ENCODE measurements around the gene HTR2A. TPM values are rescaled to one million over a fixed set of nuclear protein-coding genes. Genes with fewer than 3 reads are reported as not detected.

Gene HTR2A
- total RNA-seq = not detected

DNA sequence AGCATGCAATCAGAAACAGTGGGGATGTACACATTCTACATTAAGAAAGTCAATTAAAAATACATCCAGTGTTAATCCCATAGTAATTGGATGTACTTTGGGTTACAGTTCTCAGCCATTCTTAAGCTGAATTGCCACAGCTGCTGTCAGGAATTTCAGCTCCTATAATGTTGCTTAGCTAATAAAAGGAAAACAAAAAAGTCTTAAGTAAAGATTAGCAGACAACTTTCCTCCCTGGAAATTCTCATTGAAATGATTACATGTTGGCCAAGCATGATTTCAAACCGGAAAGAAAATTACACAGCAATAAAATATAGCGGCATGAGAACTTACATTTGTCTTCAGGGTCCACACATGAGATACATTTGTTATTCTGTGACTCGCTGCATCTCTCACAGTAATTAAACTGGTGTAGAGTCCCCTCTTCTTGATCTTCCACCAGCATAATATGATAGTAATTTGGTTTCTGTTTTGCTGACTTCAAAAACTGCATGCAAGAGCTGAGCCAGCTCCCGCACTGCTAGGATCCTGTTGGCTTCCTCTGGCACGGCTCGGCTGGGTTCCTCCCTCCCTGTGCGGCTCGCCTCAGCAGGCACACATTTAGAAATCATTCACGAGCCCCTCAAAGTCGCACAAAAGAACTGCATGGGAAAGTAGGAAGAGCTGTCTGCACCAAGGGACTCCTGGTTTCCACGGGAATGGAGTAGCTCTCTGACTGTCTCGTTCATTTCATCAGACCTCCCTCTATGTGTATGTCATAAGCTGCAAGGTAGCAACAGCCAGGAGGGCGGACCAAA, at the start of gene HTR2A:
HTR2A (minus strand) TSS at position 713 of the 797 bp plus-strand sequence. CDS start 1,147 bp downstream, outside the sequence.
- ChIA-PET CTCF (no interaction called here), POLR2A (no interaction called here)

DNA sequence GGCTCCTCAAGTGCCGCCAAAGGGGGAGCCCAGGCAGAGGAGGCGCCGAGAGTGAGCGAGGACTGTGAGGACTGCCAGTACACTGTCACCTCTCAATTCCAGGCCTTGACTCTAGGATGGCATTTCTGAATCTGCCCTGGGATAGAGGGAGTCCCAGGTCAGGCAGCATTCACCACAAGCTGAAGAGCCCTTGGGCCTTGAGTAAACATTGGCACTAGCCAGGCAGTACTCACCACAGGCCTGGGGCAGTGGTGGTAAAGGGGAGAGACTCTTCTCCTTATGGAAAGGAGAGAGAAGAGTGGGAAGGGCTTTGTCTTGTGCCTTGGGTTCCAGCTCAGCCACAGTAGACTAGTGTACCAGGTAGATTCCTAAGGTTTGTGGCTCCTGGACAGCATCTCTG, 39.7 kb upstream of the HTR2A start:
- CTCF ChIA-PET = no interaction called here
- POLR2A ChIA-PET = no interaction called here

DNA sequence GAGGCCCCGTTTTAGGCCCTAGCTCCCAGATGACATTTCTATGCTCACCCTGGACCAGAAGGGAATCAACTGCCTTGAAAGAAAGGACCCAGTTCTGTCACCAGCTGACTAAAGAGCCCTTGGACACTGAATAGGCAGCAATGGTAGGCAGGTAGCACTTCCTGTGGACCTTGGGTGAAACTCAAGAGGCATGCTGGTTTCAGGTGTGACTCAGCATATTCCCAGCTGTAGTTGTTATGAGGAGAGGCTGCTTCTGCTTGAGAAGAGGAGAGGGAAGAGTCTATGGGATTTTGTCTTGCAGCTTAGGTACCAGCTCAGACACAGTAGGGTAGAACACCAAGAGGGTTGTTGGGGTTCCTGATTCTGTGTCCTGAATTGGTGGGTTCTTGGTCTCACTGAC, 37.9 kb upstream of the HTR2A start:
- CTCF ChIA-PET = no interaction called here
- POLR2A ChIA-PET = no interaction called here

GRCh38 chr13:46926916-46927590, 30.2 kb upstream of the HTR2A start:
- ChIA-PET CTCF (no interaction called here), POLR2A (no interaction called here)

GRCh38 chr13:46925486-46925885, 28.6 kb upstream of the HTR2A start:
- CTCF ChIA-PET = no interaction called here
- POLR2A ChIA-PET = no interaction called here

DNA sequence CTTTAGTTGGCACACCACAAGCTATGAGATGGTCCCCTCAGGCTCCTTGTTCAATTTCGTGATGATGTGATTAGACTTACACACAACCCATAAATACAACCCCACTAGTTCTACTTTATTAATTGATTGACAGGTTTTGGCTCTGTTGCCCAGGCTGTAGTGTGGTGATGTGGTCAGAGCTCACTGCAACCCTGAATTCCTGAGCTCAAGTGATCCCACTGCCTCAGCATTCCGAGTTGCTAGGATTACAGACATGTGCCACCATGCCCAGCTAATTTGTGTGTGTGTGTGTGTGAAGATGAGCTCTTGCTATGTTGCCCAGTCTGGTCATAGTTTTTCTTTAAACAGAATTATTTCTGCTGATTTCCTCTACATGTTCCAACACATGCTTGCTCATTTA, 17.5 kb upstream of the HTR2A start:
- ChIA-PET CTCF (no interaction called here), POLR2A (no interaction called here)

DNA sequence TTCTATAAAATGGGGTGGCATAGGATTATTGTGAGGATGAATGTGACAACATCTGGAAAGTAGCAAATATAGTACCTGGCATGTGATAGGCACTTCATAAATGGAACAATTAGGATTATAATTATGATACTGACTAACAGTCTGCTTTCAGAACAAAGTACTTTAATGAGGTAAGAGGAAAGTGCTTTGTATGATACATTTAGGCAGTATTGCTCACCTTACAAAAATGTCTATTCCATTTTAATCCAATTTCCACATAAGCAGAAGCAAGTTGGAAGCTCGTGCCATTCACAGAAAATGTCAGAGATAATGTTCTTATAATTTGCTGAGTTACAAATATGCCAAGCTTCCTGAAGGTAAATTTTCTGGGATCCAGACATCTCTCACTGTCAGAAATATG, 16.9 kb upstream of the HTR2A start:
- CTCF ChIA-PET = interaction anchor here (0.5 kb wide), 1 partner anchor 1674 kb away, joined by 4 read pairs; no protein-coding TSS in a partner anchor
- POLR2A ChIA-PET = no interaction called here

GRCh38 chr13:46909042-46909441, 12.2 kb upstream of the HTR2A start:
- ChIA-PET CTCF (no interaction called here), POLR2A (no interaction called here)

GRCh38 chr13:46908501-46908900, 11.6 kb upstream of the HTR2A start:
- POLR2A ChIA-PET = no interaction called here
- CTCF ChIA-PET = no interaction called here

DNA sequence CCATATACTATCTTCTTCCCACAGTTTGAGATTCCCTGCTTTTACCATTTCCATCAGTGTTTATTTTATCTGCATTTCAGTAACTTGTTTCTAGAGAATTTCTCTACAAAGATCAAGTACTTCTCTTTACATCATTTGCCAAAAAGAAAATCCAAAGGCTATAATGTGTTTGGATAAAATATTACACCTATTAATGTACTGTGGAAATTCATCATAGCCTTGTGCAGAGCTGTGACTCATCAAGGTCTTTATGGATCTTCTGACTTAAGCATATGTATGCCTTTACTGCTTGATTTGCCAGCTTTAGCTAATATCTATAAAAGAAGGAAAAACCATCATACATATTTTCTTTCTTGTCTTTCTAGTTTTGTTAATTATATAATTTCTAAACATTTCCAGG, 9.6 kb upstream of the HTR2A start:
- ChIA-PET CTCF (interaction anchor here (1.6 kb wide), 1 partner anchor 11 kb away, joined by 4 read pairs; no protein-coding TSS in a partner anchor), POLR2A (no interaction called here)

GRCh38 chr13:46905249-46905648, 8.4 kb upstream of the HTR2A start:
- POLR2A ChIA-PET = no interaction called here
- CTCF ChIA-PET = interaction anchor here (1.6 kb wide), 1 partner anchor 10 kb away, joined by 4 read pairs; no protein-coding TSS in a partner anchor

DNA sequence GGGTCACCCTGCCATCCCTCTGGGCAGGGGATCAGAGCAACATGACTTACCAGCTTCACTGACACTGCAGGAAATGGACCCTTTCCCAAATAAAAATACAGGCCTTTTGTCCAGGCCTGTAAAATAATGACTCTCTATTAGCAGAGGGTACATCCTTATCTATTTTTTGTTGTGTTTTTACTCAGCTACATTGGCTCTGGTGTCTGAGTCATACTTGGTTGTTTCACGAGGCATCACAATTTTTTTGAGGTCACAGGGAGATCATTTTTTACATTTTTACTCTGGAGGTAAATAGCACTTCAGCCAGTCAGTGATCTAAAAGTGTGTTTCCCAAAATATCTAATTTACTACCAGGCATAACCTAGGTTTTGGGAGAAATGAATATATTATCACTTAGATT, 6.9 kb upstream of the HTR2A start:
- POLR2A ChIA-PET = no interaction called here
- CTCF ChIA-PET = no interaction called here

DNA sequence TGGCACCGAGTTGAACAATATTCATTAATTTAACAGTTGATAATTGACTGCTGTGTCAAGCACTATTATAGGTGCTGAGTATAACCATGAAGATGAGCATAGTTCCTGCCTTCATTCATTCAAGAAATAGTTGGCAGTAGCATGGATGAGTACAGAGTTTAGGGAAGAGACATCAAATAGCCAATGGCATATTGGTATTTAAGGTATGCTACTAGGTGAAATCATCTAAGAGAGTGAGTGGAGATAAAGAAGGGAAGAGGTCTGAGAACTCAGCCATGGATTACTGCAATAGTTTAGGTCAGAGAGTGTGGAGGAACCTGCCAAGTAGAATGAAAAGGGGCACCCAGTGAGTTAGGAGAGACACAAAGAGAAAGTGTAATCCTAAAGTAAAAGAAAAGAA, 4.9 kb upstream of the HTR2A start:
- POLR2A ChIA-PET = no interaction called here
- CTCF ChIA-PET = no interaction called here

DNA sequence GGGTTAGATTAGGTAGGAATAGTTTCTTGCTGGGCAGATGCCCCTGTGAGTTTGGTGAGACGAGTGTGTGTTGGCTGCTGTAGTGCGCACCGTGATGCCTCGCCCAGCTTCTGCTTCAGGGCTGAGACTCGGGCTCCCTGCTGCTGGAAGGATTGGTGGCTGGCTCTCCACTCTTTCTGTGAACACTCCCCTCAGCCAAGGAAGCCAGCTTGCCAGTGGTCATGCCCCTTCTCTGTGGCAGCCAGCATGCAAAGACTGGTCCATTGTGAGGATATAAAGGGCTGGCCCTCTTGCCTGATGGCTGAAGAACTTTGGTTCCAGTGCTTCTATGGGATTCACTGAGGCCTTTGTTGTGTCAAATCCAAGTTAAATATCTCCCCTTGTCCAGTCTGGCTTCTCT, 2.9 kb upstream of the HTR2A start:
- POLR2A ChIA-PET = no interaction called here
- CTCF ChIA-PET = interaction anchor here (1.4 kb wide), 1 partner anchor 91 kb away, joined by 3 read pairs; no protein-coding TSS in a partner anchor

- CTCF ChIA-PET = interaction anchor here (1.5 kb wide), 1 partner anchor 11 kb away, joined by 4 read pairs; no protein-coding TSS in a partner anchor
- POLR2A ChIA-PET = no interaction called here
These were observed 1.5 kb downstream of the HTR2A start for GRCh38 chr13:46895381-46895780.

- CTCF ChIA-PET = interaction anchor here (0.6 to 1.5 kb wide), 3 partner anchors 12 to 1051 kb away, joined by 3 to 4 read pairs (median 3); no protein-coding TSS in a partner anchor
These were observed 2.3 kb downstream of the HTR2A start for GRCh38 chr13:46894568-46894967.

GRCh38 chr13:46893798-46894560, 2.9 kb downstream of the HTR2A start:
- ChIA-PET CTCF (interaction anchor here (0.6 to 1.5 kb wide), 3 partner anchors 12 to 1051 kb away, joined by 3 to 4 read pairs (median 3); no protein-coding TSS in a partner anchor), POLR2A (no interaction called here)

More at GRCh38 chr13:46894568-46894967, 2.3 kb downstream of the HTR2A start:
- POLR2A ChIA-PET = no interaction called here

DNA sequence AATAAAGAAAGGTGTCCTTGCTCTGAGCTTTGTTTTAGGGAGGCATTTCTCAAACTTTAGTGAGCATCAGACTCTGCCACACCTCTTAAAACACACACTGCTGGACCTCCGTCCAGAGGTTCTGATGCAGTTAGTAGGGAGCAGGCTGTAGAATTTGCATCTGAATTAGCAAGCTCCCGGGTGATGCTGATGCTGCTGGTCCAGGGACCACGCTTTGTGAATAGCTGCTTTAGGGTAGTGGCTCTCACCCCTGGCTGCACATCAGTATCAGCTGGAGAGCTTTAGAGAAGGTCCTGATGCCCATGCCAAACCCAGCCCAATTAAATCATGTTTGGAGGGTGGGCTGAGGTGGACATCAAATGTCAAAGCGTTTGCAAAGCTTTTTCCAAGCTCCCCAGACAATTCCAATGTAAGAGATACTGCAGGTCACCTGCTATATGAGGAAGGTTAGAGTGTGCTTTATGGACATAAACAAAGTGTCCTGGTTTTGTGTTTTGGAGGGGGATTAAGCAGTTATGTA, 3.6 kb downstream of the HTR2A start:
- ChIA-PET POLR2A (no interaction called here), CTCF (no interaction called here)

- CTCF ChIA-PET = no interaction called here
These were observed 11.8 kb downstream of the HTR2A start for GRCh38 chr13:46885018-46885417.

GRCh38 chr13:46884531-46884930, 12.3 kb downstream of the HTR2A start:
- CTCF ChIA-PET = no interaction called here

More at GRCh38 chr13:46885018-46885417, 11.8 kb downstream of the HTR2A start:
- POLR2A ChIA-PET = no interaction called here

More at GRCh38 chr13:46884531-46884930, 12.3 kb downstream of the HTR2A start:
- POLR2A ChIA-PET = no interaction called here
